VCaP (cell line): ENCODE data around the gene AHI1.

Source experiments
- H3K27ac ChIP-seq: fragments of 450-650 bp; 2 replicates; pipeline ENCODE4 v1.5.1; 2017
- TF ChIP-seq, protein P1 (sequence below): fragments of 450-650 bp; conservative IDR thresholded peaks from 2 replicates; pipeline ENCODE4 v1.5.1; 2017; ENCODE audit warnings: mild to moderate bottlenecking, moderate library complexity

Gene AHI1

DNA sequence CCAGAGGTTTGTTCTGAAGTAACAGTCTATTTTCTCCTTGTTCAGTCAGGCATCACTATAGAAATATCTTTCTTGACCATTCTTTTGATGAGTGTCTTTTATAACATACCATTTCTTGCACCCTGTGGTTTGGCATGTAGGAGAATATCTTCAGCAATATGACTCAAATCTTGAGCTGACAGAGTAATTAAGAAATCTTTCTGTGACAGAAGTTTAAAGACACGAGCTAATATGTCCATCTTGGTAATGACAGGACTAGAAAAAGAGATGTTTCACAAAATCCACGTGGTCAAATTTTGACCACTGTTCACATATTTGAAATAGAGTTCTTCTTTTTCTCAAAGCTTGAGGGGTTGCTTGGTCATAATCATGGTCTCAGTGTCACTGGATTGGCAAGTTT is 166.5 kb downstream of the AHI1 start:
- TF ChIP-seq, protein P1, sequence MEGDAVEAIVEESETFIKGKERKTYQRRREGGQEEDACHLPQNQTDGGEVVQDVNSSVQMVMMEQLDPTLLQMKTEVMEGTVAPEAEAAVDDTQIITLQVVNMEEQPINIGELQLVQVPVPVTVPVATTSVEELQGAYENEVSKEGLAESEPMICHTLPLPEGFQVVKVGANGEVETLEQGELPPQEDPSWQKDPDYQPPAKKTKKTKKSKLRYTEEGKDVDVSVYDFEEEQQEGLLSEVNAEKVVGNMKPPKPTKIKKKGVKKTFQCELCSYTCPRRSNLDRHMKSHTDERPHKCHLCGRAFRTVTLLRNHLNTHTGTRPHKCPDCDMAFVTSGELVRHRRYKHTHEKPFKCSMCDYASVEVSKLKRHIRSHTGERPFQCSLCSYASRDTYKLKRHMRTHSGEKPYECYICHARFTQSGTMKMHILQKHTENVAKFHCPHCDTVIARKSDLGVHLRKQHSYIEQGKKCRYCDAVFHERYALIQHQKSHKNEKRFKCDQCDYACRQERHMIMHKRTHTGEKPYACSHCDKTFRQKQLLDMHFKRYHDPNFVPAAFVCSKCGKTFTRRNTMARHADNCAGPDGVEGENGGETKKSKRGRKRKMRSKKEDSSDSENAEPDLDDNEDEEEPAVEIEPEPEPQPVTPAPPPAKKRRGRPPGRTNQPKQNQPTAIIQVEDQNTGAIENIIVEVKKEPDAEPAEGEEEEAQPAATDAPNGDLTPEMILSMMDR, result no peak
- H3K27ac ChIP-seq, result no peak overlapping the region

- TF ChIP-seq, protein P1, result no peak
- no peak overlapping the region for H3K27ac ChIP-seq
Measured at GRCh38 chr6:135329851-135330803, 167.4 kb downstream of the AHI1 start.

DNA sequence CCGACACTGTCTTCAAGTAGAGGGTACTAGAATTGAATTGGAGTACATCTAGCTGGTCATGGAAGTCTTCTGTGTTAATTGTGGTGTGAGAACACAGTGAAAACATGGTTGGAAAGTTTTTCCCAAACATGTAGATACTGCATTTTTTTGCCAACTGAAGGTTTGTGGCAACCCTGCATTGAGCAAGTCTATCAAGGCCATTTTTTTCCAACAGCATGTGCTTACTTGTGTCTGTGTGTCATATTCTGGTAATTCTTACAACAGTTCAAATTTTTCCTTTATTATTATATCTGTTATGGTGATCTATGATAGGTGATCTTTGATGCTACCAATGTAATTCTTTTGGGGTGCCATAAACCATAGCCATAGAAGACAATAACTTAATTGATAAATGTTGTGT is 169.4 kb downstream of the AHI1 start:
- H3K27ac ChIP-seq, result no peak overlapping the region
- TF ChIP-seq, protein P1, result no peak

- H3K27ac ChIP-seq, result no peak overlapping the region
- TF ChIP-seq, protein P1, result no peak
Measured at GRCh38 chr6:135325624-135326424, 171.7 kb downstream of the AHI1 start.

GRCh38 chr6:135324531-135324930 is 173.0 kb downstream of the AHI1 start:
- H3K27ac ChIP-seq, result no peak overlapping the region

GRCh38 chr6:135323979-135324378 is 173.6 kb downstream of the AHI1 start:
- TF ChIP-seq, protein P1, result no peak

More at GRCh38 chr6:135324531-135324930, 173.0 kb downstream of the AHI1 start:
- TF ChIP-seq, protein P1, result no peak

GRCh38 chr6:135323202-135323668 is 174.3 kb downstream of the AHI1 start:
- no peak overlapping the region for H3K27ac ChIP-seq
- TF ChIP-seq, protein P1, result no peak

More at GRCh38 chr6:135323979-135324378, 173.6 kb downstream of the AHI1 start:
- H3K27ac ChIP-seq, result no peak overlapping the region
